Occipital lobe (tissue), 2 donors: ENCODE data around the gene RNF151. TPM values are rescaled to one million over a fixed set of nuclear protein-coding genes. Genes with fewer than 3 reads are reported as not detected.
A peak's percentile ranks its signal among the peaks of the same experiment; 100 is the strongest.
"Not testable (repeated sequence)": the region's sequence is repeated elsewhere in the genome, so short reads cannot be mapped to it uniquely, and the experiment has no call there.

Experiments
- DNase-seq: peaks from one replicate; lab custom pipeline; 2025; lab: John Stamatoyannopoulos, UW
- total RNA-seq: library from RNA; depleted of rRNA; stranded (reverse); fragments of >200 nt; gene quantifications from one replicate; pipeline ENCODE4 v1.2.3, GENCODE V29; 2014

RNF151 gene
- total RNA-seq, 1 donor from 2014 or later = not detected

DNA sequence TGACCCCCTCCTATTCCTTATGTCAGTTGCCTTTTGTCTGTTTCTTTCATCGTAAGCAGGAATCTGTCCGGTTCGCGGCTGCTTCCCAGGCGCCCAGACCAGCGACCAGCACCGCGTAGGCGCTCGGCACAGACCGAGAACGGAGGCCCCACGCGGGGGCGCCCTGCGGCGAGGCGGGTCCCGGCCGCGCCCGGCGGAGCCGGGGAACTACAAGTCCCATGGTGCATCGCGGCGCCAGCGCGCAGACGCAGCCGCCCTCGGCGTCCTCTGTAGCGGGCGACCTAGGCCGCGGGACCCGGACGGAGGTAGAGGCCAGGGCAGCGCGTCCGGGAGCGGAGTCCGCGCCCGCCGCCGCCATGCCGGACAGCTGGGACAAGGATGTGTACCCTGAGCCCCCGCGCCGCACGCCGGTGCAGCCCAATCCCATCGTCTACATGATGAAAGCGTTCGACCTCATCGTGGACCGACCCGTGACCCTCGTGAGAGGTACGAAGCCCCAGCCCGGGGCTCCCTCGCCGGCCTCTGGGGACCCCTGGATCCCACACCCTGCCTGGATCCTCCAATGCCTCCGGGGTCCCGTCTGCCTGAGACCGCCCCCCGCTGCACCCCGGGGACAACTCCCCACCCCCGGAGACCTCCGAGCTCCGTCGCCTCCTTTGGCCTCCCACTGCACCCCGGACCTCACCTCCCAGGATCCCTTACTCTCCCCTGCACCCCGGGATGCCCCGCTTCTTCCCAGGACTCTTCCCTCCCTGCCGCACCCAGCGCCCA lies 7.2 kb upstream of the RNF151 start, which contains the start of gene NDUFB10:
TSS of gene NDUFB10 (plus strand) at position 270 of the 771 bp plus-strand sequence. CDS start at position 357, 87 bp downstream.
- peak; percentile 87 for DNase-seq

DNA sequence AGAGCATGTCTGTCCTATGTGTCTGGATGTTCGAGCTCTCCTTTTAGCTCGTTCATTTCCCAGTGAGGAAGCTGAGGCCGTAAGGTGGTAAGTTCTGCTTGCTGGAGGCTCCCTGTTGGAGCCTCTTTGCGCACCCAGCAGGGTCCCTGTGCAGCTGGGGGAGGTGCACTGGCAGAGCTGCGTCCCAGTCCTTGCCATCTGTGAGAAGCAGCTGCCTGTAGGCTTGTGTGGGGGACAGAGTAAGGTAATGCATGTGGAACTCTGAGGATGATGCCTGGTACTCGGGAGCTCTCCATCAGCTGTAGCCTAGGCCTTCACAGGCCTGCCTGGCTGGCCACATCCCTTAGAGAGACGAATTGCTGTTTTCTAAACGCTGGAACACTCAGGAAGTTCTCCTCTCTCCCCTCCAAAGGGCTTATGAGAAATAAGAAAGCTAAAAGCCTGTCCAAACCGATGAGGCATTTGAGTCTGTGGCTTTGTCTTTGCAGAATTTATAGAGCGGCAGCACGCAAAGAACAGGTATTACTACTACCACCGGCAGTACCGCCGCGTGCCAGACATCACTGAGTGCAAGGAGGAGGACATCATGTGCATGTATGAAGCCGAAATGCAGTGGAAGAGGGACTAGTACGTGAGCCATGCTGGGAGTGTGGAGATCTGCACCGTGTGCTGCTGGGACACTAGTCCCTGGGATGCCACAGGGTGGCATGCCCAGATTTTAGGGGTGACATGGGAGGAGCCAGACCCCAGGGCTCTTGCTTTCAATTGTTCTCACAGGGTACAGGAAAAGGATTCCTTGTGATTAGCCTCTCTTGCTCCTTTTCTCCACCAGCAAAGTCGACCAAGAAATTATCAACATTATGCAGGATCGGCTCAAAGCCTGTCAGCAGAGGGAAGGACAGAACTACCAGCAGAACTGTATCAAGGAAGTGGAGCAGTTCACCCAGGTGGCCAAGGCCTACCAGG lies 5.7 kb upstream of the RNF151 start:
- DNase-seq = no peak

DNA sequence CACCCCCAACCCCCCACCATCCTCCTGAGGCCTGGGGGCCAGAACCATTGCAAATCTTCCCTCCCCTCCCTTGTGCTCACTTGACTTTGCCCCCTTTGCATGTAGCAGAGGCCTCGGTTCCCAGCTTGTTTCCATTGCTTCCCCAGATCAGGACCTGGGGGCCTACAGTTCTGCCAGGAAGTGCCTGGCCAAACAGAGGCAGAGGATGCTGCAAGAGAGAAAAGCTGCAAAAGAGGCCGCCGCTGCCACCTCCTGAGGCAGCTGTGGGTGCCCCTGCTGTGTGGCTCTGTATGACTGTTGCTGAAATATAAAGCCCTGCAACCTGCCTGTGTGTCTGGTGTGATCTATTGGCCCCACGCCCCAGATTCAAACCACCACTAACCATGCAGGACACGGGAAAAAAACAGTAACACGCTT lies 5.0 kb upstream of the RNF151 start:
- DNase-seq = no peak

DNA sequence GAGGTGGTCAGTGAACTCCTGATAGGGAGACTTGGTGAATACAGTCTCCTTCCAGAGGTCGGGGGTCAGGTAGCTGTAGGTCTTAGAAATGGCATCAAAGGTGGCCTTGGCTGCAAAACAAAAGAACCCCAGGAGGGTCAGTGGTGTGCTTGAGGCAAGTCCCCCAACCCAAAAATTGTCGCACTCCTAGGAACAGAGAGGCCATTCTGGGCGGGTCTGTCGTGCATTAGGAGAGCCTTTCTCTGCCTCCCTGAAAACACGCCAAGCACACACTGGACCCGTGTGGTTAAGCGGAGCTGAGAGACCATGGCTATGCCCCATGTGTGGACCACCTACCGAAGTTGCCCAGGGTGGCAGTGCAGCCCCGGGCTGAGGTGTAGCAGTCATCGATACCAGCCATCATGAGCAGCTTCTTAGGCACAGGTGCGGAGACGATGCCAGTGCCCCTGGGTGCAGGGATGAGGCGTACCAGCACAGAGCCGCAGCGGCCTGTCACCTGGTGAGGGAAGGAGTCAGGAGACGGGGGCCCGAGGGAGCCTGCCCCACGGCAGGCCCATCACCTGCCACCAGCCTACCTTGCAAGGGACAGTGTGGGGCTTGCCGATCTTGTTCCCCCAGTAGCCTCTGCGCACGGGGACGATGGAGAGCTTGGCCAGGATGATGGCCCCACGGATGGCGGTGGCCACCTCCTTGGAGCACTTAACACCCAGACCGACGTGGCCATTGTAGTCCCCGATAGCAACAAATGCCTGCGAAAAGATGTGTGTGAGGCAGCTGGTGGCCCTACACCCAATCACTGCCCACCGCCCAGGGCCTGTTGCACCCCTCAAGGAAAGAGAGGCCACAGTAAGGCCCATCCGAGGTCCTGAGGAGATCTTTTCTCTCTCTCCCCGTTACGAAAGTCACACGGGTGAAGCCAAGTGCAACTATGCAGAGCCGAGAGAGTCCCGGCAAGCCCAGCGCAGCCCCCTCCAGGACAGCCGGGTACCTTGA lies 4.2 kb upstream of the RNF151 start:
- DNase-seq = not testable (repeated sequence)

DNA sequence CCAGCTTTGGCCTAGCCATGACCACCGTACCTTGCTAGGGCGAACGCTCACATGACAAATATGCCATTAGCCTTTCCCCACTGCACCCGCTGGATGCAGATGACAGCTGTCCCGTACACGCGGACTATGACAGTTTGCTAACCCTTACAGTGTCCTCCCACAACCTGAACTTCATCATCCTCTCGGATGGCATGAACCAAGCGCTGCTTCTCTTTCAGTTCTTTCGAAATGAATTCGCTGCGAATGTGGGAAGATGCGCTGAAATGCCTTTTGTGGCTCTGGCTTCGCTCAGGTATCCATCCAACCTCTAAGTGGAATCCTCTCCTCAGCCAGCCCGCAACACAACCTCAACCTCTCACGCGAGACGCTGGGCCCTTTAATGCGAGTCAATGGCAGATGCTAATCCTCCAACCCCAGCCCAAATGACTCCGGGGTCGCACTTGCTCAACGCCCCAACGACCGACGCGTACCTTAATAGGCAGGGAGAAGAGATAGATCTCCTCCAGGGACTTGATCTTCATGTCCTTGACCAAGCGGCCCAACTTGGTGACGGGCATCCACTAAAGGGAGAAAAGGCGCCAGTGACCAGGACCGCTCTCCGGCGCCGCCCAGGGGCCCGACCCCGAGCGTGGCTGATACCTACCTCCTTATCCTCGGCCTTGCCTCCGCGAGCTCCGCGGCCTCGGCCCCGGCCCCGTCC lies 2.7 kb upstream of the RNF151 start:
- DNase-seq = no peak

DNA sequence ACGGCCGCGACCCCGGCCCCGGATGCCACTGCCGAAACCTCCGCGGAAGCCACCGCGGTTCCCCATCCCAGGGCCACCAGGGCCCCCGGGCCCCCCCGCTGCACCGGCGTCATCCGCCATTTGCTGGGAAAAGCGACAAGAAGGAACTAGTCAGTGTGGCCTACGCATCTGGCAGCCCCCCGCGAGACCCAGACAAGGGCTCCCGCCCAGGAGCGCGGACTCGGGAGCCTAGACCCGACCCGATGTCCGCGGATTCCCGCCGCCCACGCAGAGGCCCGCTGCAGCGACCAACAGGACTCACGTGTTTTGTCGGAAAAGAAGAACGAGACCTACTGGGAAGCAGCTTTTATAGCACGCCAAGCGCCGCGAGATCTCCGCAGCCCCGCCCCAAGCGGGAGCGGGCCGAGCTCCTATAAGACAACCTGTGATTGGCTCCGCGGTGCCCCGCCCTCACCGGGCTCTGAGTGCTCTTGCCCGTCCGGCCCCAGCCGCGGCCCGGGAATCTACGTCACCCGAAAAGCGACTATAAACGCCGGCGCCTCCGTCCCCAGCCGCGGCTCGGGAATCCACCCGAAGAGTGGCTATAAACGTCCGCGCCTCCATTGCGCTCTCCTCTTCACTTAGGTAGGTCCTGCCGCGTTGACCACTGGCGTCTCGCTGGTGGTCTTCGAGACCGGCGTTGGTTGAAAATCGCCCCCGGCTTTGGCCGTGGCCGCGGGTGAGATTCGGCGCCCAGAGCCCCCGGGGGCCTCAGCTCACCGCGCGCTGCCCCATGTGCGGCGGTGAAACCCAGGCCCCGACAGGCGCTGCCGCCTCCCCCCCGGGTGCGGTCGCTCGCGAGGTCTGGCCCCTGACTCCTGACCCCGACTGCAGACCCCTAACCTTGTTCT lies 1.9 kb upstream of the RNF151 start, which contains the start of gene RPS2:
TSS of gene RPS2 (minus strand) at position 321 of the 890 bp plus-strand sequence. CDS start at position 120, 201 bp downstream.
- DNase-seq = peak; percentile 97

DNA sequence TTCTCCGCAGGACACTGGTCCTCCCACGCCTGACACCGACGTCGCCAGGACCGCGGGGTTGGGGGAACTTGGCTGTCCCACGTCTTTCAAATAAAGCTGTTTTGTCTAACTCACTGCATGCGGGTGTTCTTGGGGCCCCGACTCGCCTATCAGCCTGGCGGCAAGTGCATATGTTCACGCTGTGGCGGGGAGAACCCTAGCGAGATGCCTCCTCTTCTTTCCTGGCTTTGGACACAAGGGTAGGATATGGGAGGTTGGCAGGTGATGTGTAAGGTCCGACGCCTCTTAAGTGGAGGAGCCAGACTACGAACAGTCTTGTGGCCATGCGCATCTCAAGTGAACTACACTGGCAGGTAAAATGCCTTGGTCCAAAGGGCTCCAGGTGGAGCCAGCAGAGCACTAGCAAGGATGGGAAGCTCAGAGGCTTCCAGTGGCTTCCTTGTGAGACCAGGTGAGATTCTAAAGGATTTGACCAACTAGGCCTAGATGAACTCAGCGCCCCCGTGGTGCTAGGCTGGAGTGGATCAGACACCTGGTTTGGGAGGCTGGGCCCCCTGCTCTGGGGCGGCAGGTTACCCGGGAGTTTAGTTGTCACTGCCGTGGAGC lies 1.2 kb upstream of the RNF151 start:
- no peak for DNase-seq

DNA sequence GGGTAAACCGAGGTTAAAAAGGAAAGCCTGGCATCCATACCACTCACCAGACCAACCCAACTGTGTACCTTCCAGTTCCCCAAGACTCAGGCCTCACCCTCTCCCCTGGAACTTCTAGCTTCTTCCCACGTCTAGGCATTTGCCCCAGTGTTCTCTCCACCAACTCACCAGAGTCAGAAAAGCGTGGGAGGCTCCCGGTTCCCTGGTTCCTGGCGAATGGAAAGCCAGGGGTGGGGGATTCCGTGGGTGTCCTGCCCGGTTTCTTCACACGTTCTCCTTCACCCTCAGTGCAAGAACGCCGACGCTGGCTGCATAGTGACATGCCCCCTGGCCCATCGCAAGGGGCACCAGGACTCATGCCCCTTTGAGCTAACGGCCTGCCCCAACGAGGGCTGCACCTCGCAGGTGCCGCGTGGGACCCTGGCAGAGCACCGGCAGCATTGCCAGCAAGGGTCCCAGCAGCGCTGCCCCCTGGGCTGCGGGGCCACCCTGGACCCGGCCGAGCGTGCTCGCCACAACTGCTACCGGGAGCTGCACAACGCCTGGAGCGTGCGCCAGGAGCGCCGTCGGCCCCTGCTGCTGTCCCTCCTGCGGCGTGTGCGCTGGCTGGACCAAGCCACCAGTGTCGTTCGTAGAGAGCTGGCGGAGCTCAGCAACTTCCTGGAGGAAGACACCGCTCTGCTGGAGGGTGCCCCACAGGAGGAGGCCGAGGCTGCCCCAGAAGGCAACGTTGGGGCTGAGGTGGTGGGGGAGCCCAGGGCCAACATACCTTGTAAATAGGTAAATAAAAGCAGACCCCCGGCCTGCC lies 1.7 kb downstream of the RNF151 start:
- no peak for DNase-seq

DNA sequence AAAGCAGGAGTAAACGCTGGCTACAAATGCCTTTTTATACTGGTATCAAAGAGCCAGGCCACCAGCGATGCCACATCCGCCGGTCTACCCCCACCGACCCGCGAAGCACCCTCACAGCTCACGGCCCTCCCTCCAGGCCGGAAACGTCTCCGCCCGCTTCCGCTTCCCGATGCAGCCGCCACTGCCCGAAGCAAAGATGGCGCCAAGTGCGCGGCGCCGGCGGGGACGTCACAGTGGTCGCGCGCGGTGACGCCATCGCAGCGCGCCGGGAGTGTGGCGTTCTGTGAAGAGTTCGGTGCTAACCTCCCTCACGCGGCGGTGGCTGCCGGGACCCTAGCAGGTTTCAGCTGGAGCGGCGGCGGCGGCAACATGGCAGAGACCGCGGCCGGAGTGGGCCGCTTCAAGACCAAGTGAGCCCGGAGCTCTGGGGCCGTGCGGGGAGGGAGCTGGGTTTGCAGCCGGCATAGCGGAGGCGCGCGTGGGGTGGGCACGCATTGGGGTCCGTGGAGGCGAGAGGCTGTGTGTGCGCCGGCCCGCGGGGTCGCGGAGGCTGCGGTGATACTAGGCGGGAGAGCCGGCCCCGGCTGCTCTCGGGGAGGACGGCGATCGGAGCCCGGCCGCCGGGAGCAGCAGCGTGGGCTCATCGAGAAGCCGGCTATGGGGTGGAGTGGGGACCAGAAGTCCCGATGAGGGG lies 5.3 kb downstream of the RNF151 start, which contains the start of gene TBL3:
TSS of gene TBL3 (plus strand) at position 258 of the 694 bp plus-strand sequence. CDS start at position 370, 112 bp downstream.
- DNase-seq = peak; percentile 88

DNA sequence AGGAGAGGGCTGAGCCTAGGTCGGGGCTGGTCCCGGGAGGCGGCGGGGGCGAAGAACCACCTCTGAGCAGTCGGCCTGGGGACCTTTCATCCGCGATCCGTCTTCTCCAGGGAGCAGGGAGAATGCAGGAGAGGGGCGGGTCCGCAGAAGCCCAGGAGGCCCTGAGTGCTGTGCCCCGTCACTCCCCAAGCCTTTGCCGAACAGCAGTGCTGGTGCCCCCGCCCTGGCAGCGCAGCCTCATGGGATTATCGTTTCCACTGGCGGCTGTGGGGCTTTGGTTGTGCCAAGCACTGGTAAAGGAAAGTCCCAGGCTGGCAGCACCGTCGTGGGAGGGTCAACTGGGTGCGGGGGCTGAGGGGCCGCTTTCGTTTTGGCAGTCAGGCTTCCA lies 5.8 kb downstream of the RNF151 start:
- DNase-seq = no peak

DNA sequence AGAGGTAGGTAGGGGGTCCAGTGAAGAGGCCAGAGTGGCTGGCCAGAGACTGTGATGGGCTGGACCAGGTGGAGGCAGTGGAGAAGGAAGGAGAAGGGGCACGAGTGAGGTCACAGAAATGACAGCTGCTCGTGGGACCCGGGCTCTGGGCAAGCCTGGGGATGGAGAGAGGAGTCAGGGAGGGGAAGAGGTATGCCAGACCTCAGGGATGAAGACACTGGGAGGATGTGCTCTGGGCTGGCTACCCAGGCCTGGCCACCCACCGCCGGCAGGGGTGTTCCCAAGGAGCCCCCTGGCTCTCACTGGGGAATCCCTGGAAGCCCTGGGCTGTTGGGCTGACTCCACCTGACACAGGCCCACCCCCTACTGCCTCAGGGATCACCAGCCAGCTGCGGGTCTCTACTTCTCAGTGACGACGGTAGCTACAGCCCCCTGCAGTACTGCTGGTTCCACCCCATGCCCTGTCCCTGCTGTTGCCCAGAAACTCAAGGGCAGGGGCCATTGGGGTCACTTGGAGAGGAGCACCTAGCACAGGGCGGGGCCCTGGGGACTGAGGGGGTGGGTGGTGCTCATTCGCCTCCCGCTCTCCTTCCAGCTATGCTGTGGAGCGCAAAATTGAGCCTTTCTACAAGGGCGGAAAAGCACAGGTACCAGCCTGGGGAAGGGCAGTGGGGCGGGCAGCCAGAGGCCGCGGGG lies 7.0 kb downstream of the RNF151 start:
- no peak for DNase-seq

DNA sequence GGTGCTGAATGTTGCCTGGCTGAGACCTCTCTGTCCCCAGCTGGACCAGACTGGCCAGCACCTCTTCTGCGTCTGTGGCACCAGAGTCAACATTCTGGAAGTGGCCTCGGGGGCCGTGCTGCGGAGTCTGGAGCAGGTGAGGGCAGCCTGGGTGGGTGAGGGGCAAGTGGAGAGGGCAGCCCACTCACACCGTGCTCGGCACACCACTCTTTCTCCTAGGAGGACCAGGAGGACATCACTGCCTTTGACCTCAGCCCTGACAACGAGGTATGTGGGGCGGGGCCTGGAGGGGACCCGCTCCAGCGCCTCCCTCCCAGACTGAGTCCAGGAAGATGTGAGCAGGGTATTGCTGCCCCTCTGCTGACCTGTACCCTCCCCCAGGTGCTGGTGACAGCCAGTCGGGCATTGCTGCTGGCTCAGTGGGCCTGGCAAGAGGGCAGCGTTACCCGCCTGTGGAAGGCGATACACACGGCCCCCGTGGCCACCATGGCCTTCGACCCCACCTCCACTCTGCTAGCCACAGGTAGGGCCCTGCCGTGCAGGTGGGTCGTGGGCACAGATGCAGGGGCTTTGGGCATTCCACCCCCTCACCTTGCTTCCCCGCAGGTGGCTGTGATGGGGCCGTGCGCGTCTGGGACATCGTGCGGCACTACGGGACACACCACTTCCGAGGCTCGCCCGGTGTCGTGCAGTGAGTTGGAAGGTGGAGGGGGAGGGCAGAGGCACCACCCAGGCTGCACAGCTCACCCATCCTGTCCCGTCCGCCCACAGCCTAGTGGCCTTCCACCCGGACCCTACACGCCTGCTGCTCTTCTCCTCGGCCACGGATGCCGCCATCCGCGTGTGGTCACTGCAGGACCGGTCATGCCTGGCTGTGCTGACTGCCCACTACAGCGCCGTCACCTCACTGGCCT lies 7.8 kb downstream of the RNF151 start:
- no peak for DNase-seq

DNA sequence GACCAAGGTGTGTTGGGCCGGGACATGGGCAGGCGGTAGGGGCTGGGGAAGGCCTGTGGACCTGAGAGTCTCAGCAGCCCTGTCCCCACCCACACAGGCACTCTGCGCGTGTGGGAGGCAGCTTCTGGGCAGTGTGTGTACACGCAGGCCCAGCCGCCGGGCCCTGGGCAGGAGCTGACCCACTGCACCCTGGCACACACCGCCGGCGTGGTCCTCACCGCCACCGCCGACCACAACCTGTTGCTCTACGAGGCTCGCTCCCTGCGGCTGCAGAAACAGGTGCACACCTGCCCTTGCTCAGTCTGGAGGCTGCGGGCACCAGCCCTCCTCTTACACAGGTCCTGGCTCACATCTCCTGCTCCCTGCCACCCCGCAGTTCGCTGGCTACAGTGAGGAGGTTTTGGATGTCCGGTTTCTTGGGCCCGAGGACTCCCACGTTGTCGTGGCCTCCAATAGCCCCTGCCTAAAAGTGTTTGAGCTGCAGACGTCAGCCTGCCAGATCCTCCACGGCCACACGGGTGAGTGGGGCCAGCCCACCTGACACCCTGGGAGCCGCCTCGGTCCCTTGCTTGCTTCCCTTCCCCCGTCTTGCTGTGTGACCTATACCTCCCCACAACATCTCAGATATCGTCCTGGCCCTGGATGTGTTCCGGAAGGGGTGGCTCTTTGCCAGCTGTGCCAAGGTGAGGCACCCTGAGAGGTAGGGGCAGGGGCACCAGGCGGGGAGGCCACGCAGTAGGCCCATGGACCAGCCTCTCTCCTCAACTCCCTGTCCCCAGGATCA lies 9.0 kb downstream of the RNF151 start:
- no peak for DNase-seq

DNA sequence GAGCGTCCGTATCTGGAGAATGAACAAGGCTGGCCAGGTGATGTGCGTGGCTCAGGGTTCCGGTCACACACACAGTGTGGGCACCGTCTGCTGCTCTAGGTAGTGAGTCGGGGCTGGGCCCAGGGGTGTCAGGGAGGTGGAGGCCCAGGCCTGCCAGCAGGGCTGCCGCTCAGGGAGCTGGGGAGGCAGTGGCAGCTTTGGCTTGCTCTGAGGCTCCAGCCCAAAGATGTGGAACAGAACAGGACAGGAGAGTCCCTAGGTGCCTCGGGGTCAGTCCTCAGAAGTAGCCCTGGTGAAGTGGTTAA lies 9.5 kb downstream of the RNF151 start:
- DNase-seq = no peak
